ENCODE results near the gene CMIP. TPM values are rescaled to one million over a fixed set of nuclear protein-coding genes. Genes with fewer than 3 reads are reported as not detected.

The CMIP gene
- total RNA-seq, 1 experiment from 2014 or later: 48.2 TPM

DNA sequence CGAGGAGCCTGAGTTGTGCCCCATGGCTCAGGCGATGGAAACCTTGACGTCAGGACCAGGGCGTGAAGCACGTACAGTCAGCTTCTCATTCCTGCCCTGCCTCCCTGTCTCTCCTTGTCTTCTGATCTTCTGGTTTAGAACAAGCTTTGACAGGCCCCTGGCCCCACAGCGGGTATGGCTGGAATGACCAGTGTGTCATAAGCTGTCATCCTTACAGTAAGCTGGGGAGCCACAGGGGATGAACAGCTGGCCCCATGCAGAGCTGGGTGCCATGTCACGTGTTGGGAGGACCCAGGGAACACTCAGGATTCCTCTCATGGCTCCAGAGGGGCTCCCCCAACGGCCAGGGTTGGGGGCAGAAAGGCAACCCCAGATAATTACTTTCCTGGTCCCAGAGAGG is 176.9 kb downstream of the CMIP start:
- Mint-ChIP-seq H3K9me3 (no peaks in the 10 kb centered on the region; a peak in 1 of 5 replicates), H3K27ac (0 out of 7 replicates have a peak overlapping the region, but pooled peaks of 1 of the 3 experiments have one; percentile 37), H3K4me1 (peaks cover 12 to 16% of the 10 kb centered on the region in 2 experiments), H3K4me3 (no peak overlapping the region), H3K27me3 (ENCODE audit: low read depth) (no peaks in the 10 kb centered on the region), H3K36me3 (ENCODE audit: insufficient read depth in 1 of 3, low read depth in 3 of 3) (peaks cover 6 to 34% (median 18%) of the 10 kb centered on the region in 3 experiments; a peak in 6 of 7 replicates)
- no peaks in the 10 kb centered on the region; the same call in 1 of the 2 replicates for H3K79me2 ChIP-seq (ENCODE audit: insufficient read depth, low read length)
- no peak overlapping the region for H3T11ph ChIP-seq (ENCODE audit: low read length)
- TF ChIP-seq, protein P1, sequence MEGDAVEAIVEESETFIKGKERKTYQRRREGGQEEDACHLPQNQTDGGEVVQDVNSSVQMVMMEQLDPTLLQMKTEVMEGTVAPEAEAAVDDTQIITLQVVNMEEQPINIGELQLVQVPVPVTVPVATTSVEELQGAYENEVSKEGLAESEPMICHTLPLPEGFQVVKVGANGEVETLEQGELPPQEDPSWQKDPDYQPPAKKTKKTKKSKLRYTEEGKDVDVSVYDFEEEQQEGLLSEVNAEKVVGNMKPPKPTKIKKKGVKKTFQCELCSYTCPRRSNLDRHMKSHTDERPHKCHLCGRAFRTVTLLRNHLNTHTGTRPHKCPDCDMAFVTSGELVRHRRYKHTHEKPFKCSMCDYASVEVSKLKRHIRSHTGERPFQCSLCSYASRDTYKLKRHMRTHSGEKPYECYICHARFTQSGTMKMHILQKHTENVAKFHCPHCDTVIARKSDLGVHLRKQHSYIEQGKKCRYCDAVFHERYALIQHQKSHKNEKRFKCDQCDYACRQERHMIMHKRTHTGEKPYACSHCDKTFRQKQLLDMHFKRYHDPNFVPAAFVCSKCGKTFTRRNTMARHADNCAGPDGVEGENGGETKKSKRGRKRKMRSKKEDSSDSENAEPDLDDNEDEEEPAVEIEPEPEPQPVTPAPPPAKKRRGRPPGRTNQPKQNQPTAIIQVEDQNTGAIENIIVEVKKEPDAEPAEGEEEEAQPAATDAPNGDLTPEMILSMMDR (conservative IDR thresholded peaks at IDR 0.05): no peak
- WGBS (ENCODE audit: extremely low coverage, insufficient read length, low lambda C conversion rate): no CpG with 5 or more reads among the region's 8 CpGs
- no peaks in the 10 kb centered on the region; the same call in 1 of the 2 replicates for H3K4me1 ChIP-seq (ENCODE audit: insufficient read depth, low read length)
- H4K8ac ChIP-seq (replicated peaks; ENCODE audit: insufficient read length, low read depth, low read length): no peak overlapping the region
- H2BK5ac ChIP-seq (ENCODE audit: insufficient read length, low read length): no peak overlapping the region
- no peak overlapping the region for H4K5ac ChIP-seq (ENCODE audit: insufficient read length, low read depth, low read length)
- H2AK5ac ChIP-seq (ENCODE audit: insufficient read length, low read length): no peak overlapping the region
- no peak for DNase-seq
- H3K56ac ChIP-seq (ENCODE audit: insufficient read length, low read depth, low read length): no peak overlapping the region
- no peak overlapping the region for H3K4me2 ChIP-seq (ENCODE audit: insufficient read depth, insufficient read length, low read length)
- no peak overlapping the region for H2BK15ac ChIP-seq (ENCODE audit: low read depth, low read length)
- no peak overlapping the region for H3K14ac ChIP-seq (ENCODE audit: insufficient read depth, low read length)
- H2AFZ ChIP-seq (ENCODE audit: low read length): no peak overlapping the region
- no peak overlapping the region for H2BK20ac ChIP-seq (ENCODE audit: low read depth, low read length, poor library complexity, severe bottlenecking)
- no peaks in the 10 kb centered on the region for H3K79me1 ChIP-seq (ENCODE audit: insufficient read depth, low read depth, low read length, poor library complexity, severe bottlenecking)
- H3K27ac ChIP-seq (ENCODE audit: insufficient read length, low read depth, low read length): no peak overlapping the region
- H2BK12ac ChIP-seq (ENCODE audit: insufficient read length, low read depth, low read length): no peak overlapping the region
- H3K4ac ChIP-seq (ENCODE audit: low read depth, low read length): no peak overlapping the region
- H3K18ac ChIP-seq (ENCODE audit: insufficient read length, low read depth, low read length): no peak overlapping the region
- no peak overlapping the region for H4K91ac ChIP-seq (ENCODE audit: insufficient read length, low read depth, low read length)
- H2BK120ac ChIP-seq (ENCODE audit: low read depth, low read length, poor library complexity, severe bottlenecking): no peak overlapping the region
- no peaks in the 10 kb centered on the region for H3K27me3 ChIP-seq (ENCODE audit: insufficient read depth, low read length)
- H3K9ac ChIP-seq (ENCODE audit: extremely low read depth, insufficient read length, low read length): no peak overlapping the region
- H3K23ac ChIP-seq (ENCODE audit: insufficient read length, low read depth, low read length): no peak overlapping the region
- no peaks in the 10 kb centered on the region for H4K20me1 ChIP-seq (ENCODE audit: control insufficient read depth, insufficient read depth, insufficient read length)
- H3K23me2 ChIP-seq (ENCODE audit: insufficient read length, low read depth, low read length, poor library complexity, severe bottlenecking): no peaks in the 10 kb centered on the region
- H3K9me3 ChIP-seq (ENCODE audit: control insufficient read depth, low read depth, low read length): no peaks in the 10 kb centered on the region

All from H9 (cell line).